Bronchial epithelial cell (primary cell): ENCODE results near the gene TM9SF4. TPM values are rescaled to one million over a fixed set of nuclear protein-coding genes. Genes with fewer than 3 reads are reported as not detected.
"Not testable (repeated sequence)": the region's sequence is repeated elsewhere in the genome, so short reads cannot be mapped to it uniquely, and the experiment has no call there.

Experiments used
- DNase-seq: peaks from one replicate; pipeline ENCODE4 v3.0.0-alpha.2; 2010; ENCODE audit warnings: low read depth
- FAIRE-seq: peaks from 2 replicates; lab custom pipeline; 2011; peaks lifted over from hg19 to GRCh38; lab: Jason Lieb, UNC
- H3K27me3 ChIP-seq: 2 replicates; pipeline ENCODE4 v1.5.1; 2011; ENCODE audit warnings: low read length; ENCODE audit not compliant: control insufficient read depth, insufficient read depth
- H3K36me3 ChIP-seq: 2 replicates; pipeline ENCODE4 v1.5.1; 2011; ENCODE audit warnings: low read length; ENCODE audit not compliant: control insufficient read depth, insufficient read depth
- H3K4me3 ChIP-seq: 2 replicates; pipeline ENCODE4 v1.5.1; 2011; ENCODE audit warnings: mild to moderate bottlenecking, low read depth, low read length, control low read depth
- CTCF ChIP-seq: IDR thresholded peaks from 2 replicates; pipeline ENCODE4 v1.5.1; 2011; ENCODE audit warnings: mild to moderate bottlenecking, moderate library complexity, low read length, control low read depth, inconsistent platforms; ENCODE audit not compliant: insufficient read depth, severe bottlenecking
- total RNA-seq: library from RNA; depleted of rRNA; stranded (reverse); fragments of >200 nt; gene quantifications from 2 replicates; pipeline ENCODE4 v1.2.1, GENCODE V29; 2014

TM9SF4 gene
- total RNA-seq, 1 donor from 2014 or later = 19.0 TPM

DNA sequence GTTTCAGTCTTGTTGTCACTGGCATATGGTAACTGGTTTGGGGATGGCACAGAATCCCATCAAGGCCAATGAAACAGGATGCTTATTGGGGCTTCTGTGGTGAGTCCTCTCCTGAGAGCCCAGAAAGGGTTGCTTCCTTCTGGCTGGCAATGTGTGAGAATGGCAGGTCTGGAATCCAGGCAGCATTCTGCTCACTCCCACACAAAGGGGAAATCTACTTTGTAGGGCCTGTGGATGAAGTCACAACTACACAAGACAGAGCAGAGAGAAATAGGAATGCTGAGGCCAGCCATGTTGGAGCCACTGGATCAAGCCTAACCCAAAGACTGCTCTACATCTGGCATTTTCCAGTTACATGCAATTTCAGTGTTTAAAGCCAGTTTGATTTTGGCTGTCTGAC is 82.4 kb downstream of the TM9SF4 start:
- TF ChIP-seq CTCF = no peak
- Histone ChIP-seq H3K36me3 (peaks cover 13% of the 10 kb centered on the region), H3K4me3 (no peak overlapping the region), H3K27me3 (no peaks in the 10 kb centered on the region)
- FAIRE-seq = peak; percentile 13
- DNase-seq = no peak

GRCh38 chr20:32192698-32193097 is 83.2 kb downstream of the TM9SF4 start:
- FAIRE-seq (no peak), DNase-seq (no peak)
- TF ChIP-seq CTCF = no peak
- Histone ChIP-seq H3K36me3 (peaks cover 15% of the 10 kb centered on the region), H3K27me3 (no peaks in the 10 kb centered on the region), H3K4me3 (no peak overlapping the region)

GRCh38 chr20:32193336-32193735 is 83.8 kb downstream of the TM9SF4 start:
- H3K4me3 ChIP-seq, FAIRE-seq, DNase-seq, H3K27me3 ChIP-seq: not testable (repeated sequence)
- peaks cover 15% of the 10 kb centered on the region for H3K36me3 ChIP-seq

GRCh38 chr20:32193996-32194395 is 84.5 kb downstream of the TM9SF4 start:
- Histone ChIP-seq H3K36me3 (peaks cover 15% of the 10 kb centered on the region), H3K4me3 (no peak overlapping the region), H3K27me3 (no peaks in the 10 kb centered on the region)
- no peak for FAIRE-seq
- TF ChIP-seq CTCF = no peak
- no peak for DNase-seq

DNA sequence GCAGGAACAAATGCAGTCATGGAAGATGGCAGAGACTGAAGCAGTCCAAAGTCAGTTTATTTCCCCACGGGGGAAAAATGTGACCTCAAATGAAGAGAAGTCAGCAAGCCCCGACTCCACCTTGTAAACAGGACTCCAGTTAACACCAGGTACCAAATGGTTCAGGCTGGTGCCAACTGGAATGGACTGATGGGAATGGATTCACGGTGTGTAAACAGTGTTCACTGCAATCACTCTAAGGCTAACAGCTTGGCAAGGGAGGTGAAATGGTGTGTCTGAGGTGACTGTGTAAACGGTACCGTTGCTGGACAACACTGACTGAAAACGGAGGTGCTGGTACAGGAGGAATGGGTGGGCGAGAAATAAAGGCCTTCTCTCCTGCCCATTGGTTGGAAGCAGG is 86.1 kb downstream of the TM9SF4 start:
- no peak overlapping the region for H3K4me3 ChIP-seq
- DNase-seq (no peak), FAIRE-seq (no peak)
- no peak for TF ChIP-seq CTCF
- no peaks in the 10 kb centered on the region for H3K27me3 ChIP-seq
- H3K36me3 ChIP-seq = peaks cover 22% of the 10 kb centered on the region

GRCh38 chr20:32196613-32197012 is 87.1 kb downstream of the TM9SF4 start:
- not testable (repeated sequence) for H3K4me3 ChIP-seq, H3K27me3 ChIP-seq, DNase-seq, FAIRE-seq
- H3K36me3 ChIP-seq = peaks cover 27% of the 10 kb centered on the region

DNA sequence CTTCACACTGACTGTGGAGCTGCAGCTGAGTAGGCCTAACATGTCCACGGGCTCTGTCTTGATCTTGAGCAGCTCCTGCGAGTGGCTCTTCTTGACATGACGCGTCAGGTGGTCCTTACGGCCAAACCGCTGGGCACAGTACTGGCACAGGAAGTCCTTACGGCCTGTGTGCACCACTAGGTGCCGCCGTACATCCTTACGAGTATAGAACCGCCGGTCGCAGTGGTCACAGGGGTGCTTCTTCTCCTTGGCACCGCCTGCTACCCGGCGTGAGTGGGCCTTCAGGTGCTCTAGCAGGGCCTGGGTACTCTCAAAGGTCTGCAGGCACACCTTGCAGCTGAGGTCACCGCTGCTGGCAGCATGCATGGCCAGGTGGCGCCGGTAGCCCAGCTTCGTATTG is 87.6 kb downstream of the TM9SF4 start:
- DNase-seq, FAIRE-seq, H3K27me3 ChIP-seq, H3K4me3 ChIP-seq: not testable (repeated sequence)
- peaks cover 30% of the 10 kb centered on the region for H3K36me3 ChIP-seq
